H9 (cell line): Measurements from ENCODE around the gene AKR1A1. TPM values are rescaled to one million over a fixed set of nuclear protein-coding genes. Genes with fewer than 3 reads are reported as not detected.
"Not testable (repeated sequence)": the region's sequence is repeated elsewhere in the genome, so short reads cannot be mapped to it uniquely, and the experiment has no call there.

Source experiments
- DNase-seq: peaks from one replicate; pipeline ENCODE4 v3.0.0-alpha.2; 2017
- H2AFZ ChIP-seq: one replicate; pipeline ENCODE4 v1.6.1; 2013; ENCODE audit warnings: mild to moderate bottlenecking, low read length, control low read depth, moderate library complexity
- H2AK5ac ChIP-seq: 2 replicates; pipeline ENCODE4 v1.6.1; 2013; ENCODE audit warnings: low read length, control low read depth, mixed read lengths; ENCODE audit not compliant: insufficient read length
- H2BK120ac ChIP-seq: one replicate; pipeline ENCODE4 v1.6.1; 2013; ENCODE audit warnings: low read depth, mild to moderate bottlenecking, low read length, control low read depth, inconsistent platforms; ENCODE audit not compliant: poor library complexity, severe bottlenecking
- H2BK12ac ChIP-seq: 2 replicates; pipeline ENCODE4 v1.6.1; 2013; ENCODE audit warnings: low read length, control low read depth, mixed read lengths, low read depth; ENCODE audit not compliant: insufficient read length
- H2BK15ac ChIP-seq: 2 replicates; pipeline ENCODE4 v1.6.1; 2013; ENCODE audit warnings: low read depth, low read length, control low read depth
- H2BK20ac ChIP-seq: one replicate; pipeline ENCODE4 v1.6.1; 2013; ENCODE audit warnings: low read depth, mild to moderate bottlenecking, low read length, control low read depth, inconsistent platforms; ENCODE audit not compliant: poor library complexity, severe bottlenecking
- H2BK5ac ChIP-seq: 2 replicates; pipeline ENCODE4 v1.6.1; 2013; ENCODE audit warnings: low read length, control low read depth, mixed read lengths; ENCODE audit not compliant: insufficient read length
- H3K14ac ChIP-seq: 2 replicates; pipeline ENCODE4 v1.6.1; 2013; ENCODE audit warnings: low read length, control low read depth; ENCODE audit not compliant: insufficient read depth
- H3K18ac ChIP-seq: 2 replicates; pipeline ENCODE4 v1.6.1; 2013; ENCODE audit warnings: low read depth, mild to moderate bottlenecking, mixed read lengths, low read length, control low read depth; ENCODE audit not compliant: insufficient read length
- H3K23ac ChIP-seq: 2 replicates; pipeline ENCODE4 v1.6.1; 2013; ENCODE audit warnings: low read length, control low read depth, mixed read lengths, low read depth; ENCODE audit not compliant: insufficient read length
- H3K23me2 ChIP-seq: 2 replicates; pipeline ENCODE4 v1.6.1; 2013; ENCODE audit warnings: low read depth, mild to moderate bottlenecking, mixed read lengths, low read length, control low read depth; ENCODE audit not compliant: insufficient read length, poor library complexity, severe bottlenecking
- H3K27ac ChIP-seq: 2 replicates; pipeline ENCODE4 v1.5.1; 2013; ENCODE audit warnings: low read length, control low read depth, mixed read lengths, low read depth; ENCODE audit not compliant: insufficient read length
- H3K27me3 ChIP-seq: 2 replicates; pipeline ENCODE4 v1.6.1; 2013; ENCODE audit warnings: low read length, control low read depth, inconsistent platforms; ENCODE audit not compliant: insufficient read depth
- H3K4ac ChIP-seq: 2 replicates; pipeline ENCODE4 v1.6.1; 2013; ENCODE audit warnings: low read depth, mild to moderate bottlenecking, control low read depth, inconsistent platforms, low read length, moderate library complexity
- H3K4me1 ChIP-seq: 2 replicates; pipeline ENCODE4 v1.6.1; 2013; ENCODE audit warnings: low read length, control low read depth, inconsistent platforms; ENCODE audit not compliant: insufficient read depth
- H3K4me2 ChIP-seq: 2 replicates; pipeline ENCODE4 v1.6.1; 2013; ENCODE audit warnings: low read length, control low read depth, mixed read lengths; ENCODE audit not compliant: insufficient read length, insufficient read depth
- H3K56ac ChIP-seq: 2 replicates; pipeline ENCODE4 v1.6.1; 2013; ENCODE audit warnings: low read depth, mild to moderate bottlenecking, mixed read lengths, low read length, control low read depth; ENCODE audit not compliant: insufficient read length
- H3K79me1 ChIP-seq: 2 replicates; pipeline ENCODE4 v1.6.1; 2013; ENCODE audit warnings: low read depth, mild to moderate bottlenecking, moderate library complexity, low read length, control low read depth, inconsistent platforms; ENCODE audit not compliant: insufficient read depth, poor library complexity, severe bottlenecking
- H3K79me2 ChIP-seq: 2 replicates; pipeline ENCODE4 v1.6.1; 2013; ENCODE audit warnings: low read length, control low read depth, inconsistent platforms; ENCODE audit not compliant: insufficient read depth
- H3K9ac ChIP-seq: 2 replicates; pipeline ENCODE4 v1.6.1; 2013; ENCODE audit warnings: low read length, control low read depth, mixed read lengths; ENCODE audit not compliant: insufficient read length; ENCODE audit errors: extremely low read depth
- H3K9me3 ChIP-seq: one replicate; pipeline ENCODE4 v1.6.1; 2013; ENCODE audit warnings: low read depth, low read length, inconsistent platforms; ENCODE audit not compliant: control insufficient read depth
- H3T11ph ChIP-seq: one replicate; pipeline ENCODE4 v1.6.1; 2013; ENCODE audit warnings: mild to moderate bottlenecking, low read length, control low read depth, inconsistent platforms
- H4K20me1 ChIP-seq: one replicate; pipeline ENCODE4 v1.6.1; 2013; ENCODE audit not compliant: control insufficient read depth, insufficient read length, insufficient read depth
- H4K5ac ChIP-seq: 2 replicates; pipeline ENCODE4 v1.6.1; 2013; ENCODE audit warnings: low read depth, mild to moderate bottlenecking, mixed read lengths, low read length, control low read depth; ENCODE audit not compliant: insufficient read length
- H4K8ac ChIP-seq: replicated peaks from 2 replicates; pipeline ENCODE4 v1.6.1; 2013; ENCODE audit warnings: low read length, control low read depth, mixed read lengths, low read depth; ENCODE audit not compliant: insufficient read length
- H4K91ac ChIP-seq: 2 replicates; pipeline ENCODE4 v1.6.1; 2013; ENCODE audit warnings: low read depth, mild to moderate bottlenecking, moderate library complexity, mixed read lengths, low read length, control low read depth; ENCODE audit not compliant: insufficient read length
- H3K27ac Mint-ChIP-seq, 3 experiments: 2 replicates in 2 of 3; 3 replicates in 1 of 3; pipeline ENCODE4 v1.8.0; 2020 to 2021; ENCODE audit warnings: mixed read lengths in 3 of 3, mild to moderate bottlenecking in 1 of 3, moderate library complexity in 1 of 3
- H3K27me3 Mint-ChIP-seq: 2 replicates; pipeline ENCODE4 v1.8.0; 2021; ENCODE audit warnings: low read depth, mild to moderate bottlenecking, moderate library complexity, mixed read lengths
- H3K36me3 Mint-ChIP-seq, 3 experiments: 2 replicates in 2 of 3; 3 replicates in 1 of 3; pipeline ENCODE4 v1.8.0; 2020 to 2021; ENCODE audit warnings: low read depth in 3 of 3, mixed read lengths in 3 of 3; ENCODE audit not compliant: insufficient read depth in 1 of 3
- H3K4me1 Mint-ChIP-seq, 2 experiments: 2 replicates each; pipeline ENCODE4 v1.8.0; 2020; ENCODE audit warnings: mixed read lengths in 2 of 2
- H3K4me3 Mint-ChIP-seq, 2 experiments: 2 replicates in 1 of 2; 3 replicates in 1 of 2; pipeline ENCODE4 v1.8.0; 2020 to 2021; ENCODE audit warnings: mild to moderate bottlenecking in 2 of 2, mixed read lengths in 2 of 2, moderate library complexity in 1 of 2
- H3K9me3 Mint-ChIP-seq, 2 experiments: 2 replicates in 1 of 2; 3 replicates in 1 of 2; pipeline ENCODE4 v1.8.0; 2020; ENCODE audit warnings: mild to moderate bottlenecking in 2 of 2, mixed read lengths in 2 of 2, moderate library complexity in 1 of 2
- WGBS: extraction: QIAGEN DNeasy Blood & Tissue Kit; methylation state at CpG from one replicate; pipeline ENCODE4 v1.1.7; 2013; ENCODE audit warnings: missing lambda C conversion rate, low lambda C conversion rate, mixed read lengths; ENCODE audit not compliant: insufficient read length; ENCODE audit errors: extremely low coverage; 5-methylcytosine and 5-hydroxymethylcytosine counted together
- total RNA-seq: library from RNA; stranded (reverse); gene quantifications from 2 replicates; pipeline ENCODE4 v1.2.1, GENCODE V29; 2021
- TF ChIP-seq, protein P1 (sequence below): fragments of 200-600 bp; sonication (generic); conservative IDR thresholded peaks from 3 replicates; pipeline ENCODE4 v1.8.0; 2021; ENCODE audit warnings: antibody characterized with exemption, mild to moderate bottlenecking

Gene AKR1A1
- total RNA-seq, 1 experiment from 2014 or later: 286 TPM

DNA sequence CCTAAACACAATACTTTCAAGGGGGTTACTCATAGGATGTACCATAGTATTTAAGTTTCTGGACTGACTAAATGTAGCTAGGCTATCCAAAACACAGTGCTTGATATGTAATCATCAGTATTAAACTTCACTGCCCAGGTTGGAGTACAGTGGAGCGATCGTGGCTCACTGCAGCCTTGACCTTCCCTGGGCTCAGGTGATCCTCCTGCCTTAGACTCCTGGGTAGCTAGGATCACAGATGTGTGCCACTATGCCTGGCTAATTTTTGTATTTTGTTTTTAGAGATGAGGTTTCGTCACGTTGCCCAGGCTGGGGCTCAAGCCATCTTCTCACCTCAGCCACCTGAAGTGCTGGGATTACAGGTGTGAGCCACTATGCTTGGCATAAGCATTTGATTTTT is 43.8 kb downstream of the AKR1A1 start:
- Histone ChIP-seq H3K27ac (no peak overlapping the region), H2AK5ac (no peak overlapping the region), H3K4me1 (no peaks in the 10 kb centered on the region), H3K4me2 (no peak overlapping the region), H4K20me1 (no peaks in the 10 kb centered on the region), H3K79me2 (peaks cover 57% of the 10 kb centered on the region), H2BK15ac (no peak overlapping the region), H3K4ac (no peak overlapping the region), H3K27me3 (no peaks in the 10 kb centered on the region), H4K5ac (no peak overlapping the region), H3K14ac (no peak overlapping the region), H3K79me1 (peaks cover 16% of the 10 kb centered on the region), H3K9ac (no peak overlapping the region), H3K56ac (no peak overlapping the region), H3K23me2 (no peaks in the 10 kb centered on the region), H3K23ac (no peak overlapping the region), H3K18ac (no peak overlapping the region), H2BK120ac (no peak overlapping the region), H2BK12ac (no peak overlapping the region), H4K91ac (no peak overlapping the region), H2BK5ac (no peak overlapping the region), H2BK20ac (no peak overlapping the region), H2AFZ (no peak overlapping the region), H4K8ac (no peak overlapping the region), H3K9me3 (no peaks in the 10 kb centered on the region), H3T11ph (no peak overlapping the region)
- no CpG with 5 or more reads among the region's 4 CpGs for whole genome bisulfite sequencing
- Mint-ChIP-seq H3K9me3 (no peaks in the 10 kb centered on the region), H3K4me1 (peaks cover 12 to 25% of the 10 kb centered on the region in 2 experiments), H3K27ac (peak overlapping the region in 1 of 3 experiments; percentile 74; a peak in 1 of 7 replicates), H3K27me3 (no peaks in the 10 kb centered on the region), H3K4me3 (peak overlapping the region in 1 of 2 experiments; percentile 47; a peak in 2 of 5 replicates), H3K36me3 (peaks cover 39 to 81% (median 77%) of the 10 kb centered on the region in 3 experiments)
- no peak for DNase-seq
- TF ChIP-seq, protein P1, sequence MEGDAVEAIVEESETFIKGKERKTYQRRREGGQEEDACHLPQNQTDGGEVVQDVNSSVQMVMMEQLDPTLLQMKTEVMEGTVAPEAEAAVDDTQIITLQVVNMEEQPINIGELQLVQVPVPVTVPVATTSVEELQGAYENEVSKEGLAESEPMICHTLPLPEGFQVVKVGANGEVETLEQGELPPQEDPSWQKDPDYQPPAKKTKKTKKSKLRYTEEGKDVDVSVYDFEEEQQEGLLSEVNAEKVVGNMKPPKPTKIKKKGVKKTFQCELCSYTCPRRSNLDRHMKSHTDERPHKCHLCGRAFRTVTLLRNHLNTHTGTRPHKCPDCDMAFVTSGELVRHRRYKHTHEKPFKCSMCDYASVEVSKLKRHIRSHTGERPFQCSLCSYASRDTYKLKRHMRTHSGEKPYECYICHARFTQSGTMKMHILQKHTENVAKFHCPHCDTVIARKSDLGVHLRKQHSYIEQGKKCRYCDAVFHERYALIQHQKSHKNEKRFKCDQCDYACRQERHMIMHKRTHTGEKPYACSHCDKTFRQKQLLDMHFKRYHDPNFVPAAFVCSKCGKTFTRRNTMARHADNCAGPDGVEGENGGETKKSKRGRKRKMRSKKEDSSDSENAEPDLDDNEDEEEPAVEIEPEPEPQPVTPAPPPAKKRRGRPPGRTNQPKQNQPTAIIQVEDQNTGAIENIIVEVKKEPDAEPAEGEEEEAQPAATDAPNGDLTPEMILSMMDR: no peak

DNA sequence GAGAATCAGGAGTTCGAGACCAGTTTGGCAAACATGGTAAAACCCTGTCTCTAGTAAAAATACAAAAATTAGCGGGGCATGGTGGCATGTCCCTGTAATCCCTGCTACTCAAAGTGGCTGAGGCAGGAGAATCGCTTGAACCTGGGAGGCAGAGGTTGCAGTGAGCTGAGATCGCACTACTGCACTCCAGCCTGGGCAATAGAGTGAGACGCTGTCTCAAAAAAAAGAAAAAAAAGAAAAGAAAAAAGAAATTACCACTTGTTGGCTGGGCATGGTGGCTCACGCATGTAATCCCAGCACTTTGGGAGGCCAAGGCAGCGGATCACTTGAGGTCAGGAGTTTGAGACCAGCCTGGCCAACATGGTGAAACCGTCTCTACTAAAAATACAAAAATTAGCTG is 46.1 kb downstream of the AKR1A1 start:
- H2AK5ac ChIP-seq, H3K4me1 ChIP-seq, H3K23ac ChIP-seq, H4K8ac ChIP-seq, H3K9me3 Mint-ChIP-seq, H3K18ac ChIP-seq, H2BK15ac ChIP-seq, H4K5ac ChIP-seq, H2BK20ac ChIP-seq, H3K27ac ChIP-seq, H4K20me1 ChIP-seq, H3T11ph ChIP-seq, H3K9ac ChIP-seq, H3K79me1 ChIP-seq, H2AFZ ChIP-seq, H3K27me3 Mint-ChIP-seq, H4K91ac ChIP-seq, H3K27me3 ChIP-seq, H3K4me2 ChIP-seq, H2BK12ac ChIP-seq, DNase-seq, H3K23me2 ChIP-seq, H3K4me3 Mint-ChIP-seq, H2BK5ac ChIP-seq, H3K9me3 ChIP-seq, H2BK120ac ChIP-seq, H3K4ac ChIP-seq, H3K56ac ChIP-seq, H3K14ac ChIP-seq: not testable (repeated sequence)
- Mint-ChIP-seq H3K27ac (peak overlapping the region in 1 of 3 experiments; percentile 6; a peak in 1 of 7 replicates), H3K36me3 (peaks cover 34 to 90% (median 83%) of the 10 kb centered on the region in 3 experiments), H3K4me1 (peaks cover 30 to 46% of the 10 kb centered on the region in 2 experiments)
- H3K79me2 ChIP-seq: peaks cover 46% of the 10 kb centered on the region; the same call in 1 of the 2 replicates
- WGBS: no CpG with 5 or more reads among the region's 8 CpGs
